Tibial artery (tissue), 4 donors: ENCODE data around the gene RBM18.

Experiments used
- DNase-seq, 2 donors: peaks; one replicate each; pipeline ENCODE4 v3.0.0-alpha.2; 2019
- H3K27ac ChIP-seq, 2 donors: fragments of 200-600 bp; sonication (generic) in 1 of 2; 1 replicate in 1 of 2; 2 replicates in 1 of 2; pipeline ENCODE4 v1.5.1; 2018 to 2019; ENCODE audit warnings: mild to moderate bottlenecking in 1 of 2
- H3K27me3 ChIP-seq, 2 donors: fragments of 200-600 bp; sonication (generic) in 1 of 2; one replicate each; pipeline versions ENCODE4 v1.5.1 to v1.6.0; 2016 to 2019
- H3K36me3 ChIP-seq, 3 donors: fragments of 200-600 bp; sonication (generic) in 2 of 3; one replicate each; pipeline ENCODE4 v1.5.1; 2016 to 2019; ENCODE audit warnings: mild to moderate bottlenecking in 2 of 3
- H3K4me1 ChIP-seq, 4 donors: fragments of 200-600 bp; sonication (generic) in 2 of 4; 1 replicate in 3 of 4; 2 replicates in 1 of 4; pipeline ENCODE4 v1.5.1; 2016 to 2019
- H3K4me3 ChIP-seq, 2 donors: fragments of 200-600 bp; sonication (generic) in 1 of 2; 1 replicate in 1 of 2; 2 replicates in 1 of 2; pipeline ENCODE4 v1.5.1; 2018 to 2019; ENCODE audit warnings: mild to moderate bottlenecking in 2 of 2
- H3K9me3 ChIP-seq, 3 donors: fragments of 200-600 bp; sonication (generic) in 1 of 3; one replicate each; pipeline ENCODE4 v1.5.1; 2016 to 2019
- CTCF ChIP-seq, 2 experiments: fragments of 200-600 bp in 1 of 2; fragments of 450-650 bp in 1 of 2; IDR thresholded peaks; one replicate each; pipeline ENCODE4 v1.5.1; 2017 to 2019; ENCODE audit warnings: antibody characterized with exemption in 2 of 2, mild to moderate bottlenecking in 1 of 2, moderate library complexity in 1 of 2
- intact Hi-C: fragments of 100-400 bp; cut with DNase I; formaldehyde crosslinking; loops from one replicate; pipeline ENCODE4 v1.15.0; 2023; ENCODE audit warnings: low total_unique reads

RBM18 gene

GRCh38 chr9:122222791-122223190 lies 41.8 kb downstream of the RBM18 start:
- Histone ChIP-seq H3K9me3 (no peaks in the 10 kb centered on the region), H3K36me3 (no peaks in the 10 kb centered on the region), H3K27ac (no peak overlapping the region), H3K4me1 (peaks cover 0 to 60% (median 34%) of the 10 kb centered on the region in 4 donors), H3K4me3 (no peak overlapping the region), H3K27me3 (peaks cover 0 to 98% of the 10 kb centered on the region in 2 donors)
- intact Hi-C loops: no loop called here
- TF ChIP-seq CTCF (IDR thresholded peaks at IDR 0.05): no peak
- DNase-seq: no peak

GRCh38 chr9:122221183-122221811 lies 43.3 kb downstream of the RBM18 start:
- Histone ChIP-seq H3K4me1 (peaks cover 0 to 49% (median 21%) of the 10 kb centered on the region in 4 donors), H3K27ac (no peak overlapping the region), H3K4me3 (no peak overlapping the region), H3K9me3 (no peaks in the 10 kb centered on the region), H3K27me3 (peaks cover 0 to 96% of the 10 kb centered on the region in 2 donors), H3K36me3 (no peaks in the 10 kb centered on the region)
- no peak for DNase-seq
- TF ChIP-seq CTCF (IDR thresholded peaks at IDR 0.05): no peak
- intact Hi-C loops: no loop called here

- peaks cover 0 to 96% of the 10 kb centered on the region in 2 donors for H3K27me3 ChIP-seq
- H3K4me3 ChIP-seq: no peak overlapping the region
- H3K36me3 ChIP-seq: no peaks in the 10 kb centered on the region
- DNase-seq: no peak
- no peak for TF ChIP-seq CTCF (IDR thresholded peaks at IDR 0.05)
- peaks cover 0 to 43% (median 19%) of the 10 kb centered on the region in 4 donors for H3K4me1 ChIP-seq
- intact Hi-C loops: no loop called here
- H3K9me3 ChIP-seq: no peaks in the 10 kb centered on the region
- no peak overlapping the region for H3K27ac ChIP-seq
Measured at GRCh38 chr9:122220673-122221182, 43.9 kb downstream of the RBM18 start.

- Histone ChIP-seq H3K9me3 (no peaks in the 10 kb centered on the region), H3K36me3 (no peaks in the 10 kb centered on the region), H3K4me1 (peaks cover 0 to 41% (median 18%) of the 10 kb centered on the region in 4 donors), H3K4me3 (peak overlapping the region in 1 of 2 donors; percentile 25), H3K27me3 (peaks cover 0 to 96% of the 10 kb centered on the region in 2 donors), H3K27ac (no peak overlapping the region)
- no peak for DNase-seq
- TF ChIP-seq CTCF (IDR thresholded peaks at IDR 0.05): no peak
- intact Hi-C loops: no loop called here
Measured at GRCh38 chr9:122219856-122220672, 44.6 kb downstream of the RBM18 start.

GRCh38 chr9:122218935-122219855 lies 45.4 kb downstream of the RBM18 start:
- Histone ChIP-seq H3K4me1 (peaks cover 0 to 46% (median 19%) of the 10 kb centered on the region in 4 donors), H3K36me3 (no peaks in the 10 kb centered on the region), H3K4me3 (peak overlapping the region in 1 of 2 donors; percentile 25), H3K9me3 (no peaks in the 10 kb centered on the region), H3K27ac (no peak overlapping the region), H3K27me3 (peaks cover 0 to 95% of the 10 kb centered on the region in 2 donors)
- TF ChIP-seq CTCF (IDR thresholded peaks at IDR 0.05): no peak
- DNase-seq: no peak
- intact Hi-C loops: no loop called here
